SH-SY5Y (cell line): ENCODE measurements around the gene TLE2.

Source experiments
- GATA2 ChIP-seq: IDR thresholded peaks from 2 replicates; pipeline ENCODE4 v1.6.1; 2011; ENCODE audit warnings: mild to moderate bottlenecking, low read depth, low read length
- GATA3 ChIP-seq: IDR thresholded peaks from 2 replicates; pipeline ENCODE4 v1.6.1; 2011; ENCODE audit warnings: low read depth, mild to moderate bottlenecking, low read length, moderate library complexity

DNA sequence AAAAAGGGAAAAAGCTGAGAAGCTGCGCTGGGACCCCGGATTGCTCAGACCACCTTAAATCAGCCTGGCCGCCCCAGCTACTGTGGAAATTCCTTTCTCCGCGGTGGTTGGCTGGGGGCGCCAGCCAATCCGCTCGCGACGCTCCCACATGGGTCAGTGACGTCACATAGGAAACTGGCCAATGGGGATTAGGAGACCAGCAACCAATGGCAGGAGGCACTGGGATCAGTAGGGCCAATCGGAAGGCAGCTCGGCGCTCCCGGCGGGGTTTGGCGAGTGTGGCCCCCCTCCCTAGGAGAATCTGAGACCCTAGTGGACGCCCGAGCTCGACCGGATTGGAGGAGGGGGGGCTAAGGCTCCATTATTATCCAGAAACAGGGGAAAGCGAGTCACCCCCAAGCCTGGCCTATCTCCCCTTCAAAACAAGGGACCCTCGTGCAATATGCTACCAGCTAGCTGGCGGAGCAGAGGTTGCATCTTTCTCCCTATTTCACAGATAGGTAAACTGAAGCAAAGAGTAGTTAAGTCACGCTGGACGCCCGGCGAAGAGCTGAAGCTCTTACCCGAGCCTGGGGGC is 6.5 kb upstream of the TLE2 start:
- TF ChIP-seq GATA2: no peak
- no peak for TF ChIP-seq GATA3
